ENCODE results near the gene MECR. TPM values are rescaled to one million over a fixed set of nuclear protein-coding genes. Genes with fewer than 3 reads are reported as not detected.

MECR gene
- total RNA-seq, 1 donor from 2014 or later = 11.7 TPM

GRCh38 chr1:29142714-29143113 lies 88.0 kb downstream of the MECR start:
- Histone ChIP-seq H3K27ac (no peak overlapping the region), H3K79me2 (ENCODE audit: low read depth) (no peaks in the 10 kb centered on the region), H3K4me1 (no peaks in the 10 kb centered on the region), H3K4me2 (no peak overlapping the region), H2AFZ (replicated peaks) (no peak overlapping the region), H3K9ac (no peak overlapping the region), H3K36me3 (no peaks in the 10 kb centered on the region), H4K20me1 (ENCODE audit: low read depth) (no peaks in the 10 kb centered on the region), H3K27me3 (no peaks in the 10 kb centered on the region), H3K4me3 (no peak overlapping the region), H3K9me3 (ENCODE audit: low read depth) (no peaks in the 10 kb centered on the region), H3F3A (ENCODE audit: low read depth) (peaks cover 7% of the 10 kb centered on the region)
- TF ChIP-seq, protein P1, sequence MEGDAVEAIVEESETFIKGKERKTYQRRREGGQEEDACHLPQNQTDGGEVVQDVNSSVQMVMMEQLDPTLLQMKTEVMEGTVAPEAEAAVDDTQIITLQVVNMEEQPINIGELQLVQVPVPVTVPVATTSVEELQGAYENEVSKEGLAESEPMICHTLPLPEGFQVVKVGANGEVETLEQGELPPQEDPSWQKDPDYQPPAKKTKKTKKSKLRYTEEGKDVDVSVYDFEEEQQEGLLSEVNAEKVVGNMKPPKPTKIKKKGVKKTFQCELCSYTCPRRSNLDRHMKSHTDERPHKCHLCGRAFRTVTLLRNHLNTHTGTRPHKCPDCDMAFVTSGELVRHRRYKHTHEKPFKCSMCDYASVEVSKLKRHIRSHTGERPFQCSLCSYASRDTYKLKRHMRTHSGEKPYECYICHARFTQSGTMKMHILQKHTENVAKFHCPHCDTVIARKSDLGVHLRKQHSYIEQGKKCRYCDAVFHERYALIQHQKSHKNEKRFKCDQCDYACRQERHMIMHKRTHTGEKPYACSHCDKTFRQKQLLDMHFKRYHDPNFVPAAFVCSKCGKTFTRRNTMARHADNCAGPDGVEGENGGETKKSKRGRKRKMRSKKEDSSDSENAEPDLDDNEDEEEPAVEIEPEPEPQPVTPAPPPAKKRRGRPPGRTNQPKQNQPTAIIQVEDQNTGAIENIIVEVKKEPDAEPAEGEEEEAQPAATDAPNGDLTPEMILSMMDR (IDR thresholded peaks at IDR 0.05) = no peak
- no peak for TF ChIP-seq EZH2phosphoT487 (IDR thresholded peaks at IDR 0.05)
- no peak for TF ChIP-seq EZH2 (IDR thresholded peaks at IDR 0.05)
- Mint-ChIP-seq H3K9me3 (no peaks in the 10 kb centered on the region), H3K27ac (no peak overlapping the region), H3K27me3 (ENCODE audit: insufficient read depth, low read depth) (peaks cover 7% of the 10 kb centered on the region), H3K36me3 (peaks cover 30% of the 10 kb centered on the region), H3K4me3 (no peak overlapping the region), H3K4me1 (no peaks in the 10 kb centered on the region)
- no peak for DNase-seq (ENCODE audit: low spot score)

Small RNAs within 50 kb of the gene (small RNA-seq; reads per million reads assigned to genes)
- gene RF02271 = not detected

Other genes with a start within 250 kb of the MECR start
- gene TMEM200B, start 107.0 kb downstream of the MECR start, total RNA-seq (ENCODE audit: low replicate concordance) = 0.56 and 1.1 TPM in 2 replicates
- gene SRSF4, start 49.0 kb downstream of the MECR start, total RNA-seq (ENCODE audit: low replicate concordance) = 73.2 and 82.2 TPM in 2 replicates
- 29.5 and 68.9 TPM in 2 replicates for gene PTPRU, start 5.6 kb upstream of the MECR start, total RNA-seq (ENCODE audit: low replicate concordance)

Data from neural progenitor cell (in vitro differentiated cells).